ENCODE results near the gene TRAPPC14.

- TF ChIP-seq CTCF (IDR thresholded peaks at IDR 0.05) (no peak), EP300 (IDR thresholded peaks at IDR 0.05) (no peak), POLR2A (IDR thresholded peaks at IDR 0.05) (no peak)
These were observed 4.6 kb downstream of the TRAPPC14 start for GRCh38 chr7:100153708-100154535.

All from suprapubic skin (tissue), 3 donors.